Measurements from ENCODE around the gene LRRC56.

The LRRC56 gene

GRCh38 chr11:539971-540481 lies 2.7 kb downstream of the LRRC56 start:
- DNase-seq (ENCODE audit: low read depth): no peak

- DNase-seq (ENCODE audit: low read depth): no peak
Measured at GRCh38 chr11:540583-541432, 3.5 kb downstream of the LRRC56 start.

GRCh38 chr11:541433-541885 lies 4.1 kb downstream of the LRRC56 start:
- no peak for DNase-seq (ENCODE audit: low read depth)

GRCh38 chr11:544817-545166 lies 7.5 kb downstream of the LRRC56 start:
- DNase-seq (ENCODE audit: low read depth): no peak

GRCh38 chr11:545171-545570 lies 7.8 kb downstream of the LRRC56 start:
- no peak for DNase-seq (ENCODE audit: low read depth)

- no peak for DNase-seq (ENCODE audit: low read depth)
Measured at GRCh38 chr11:548700-549603, 11.6 kb downstream of the LRRC56 start.

- no peak for DNase-seq (ENCODE audit: low read depth)
Measured at GRCh38 chr11:550021-550745, 12.9 kb downstream of the LRRC56 start.

GRCh38 chr11:550746-551085 lies 13.4 kb downstream of the LRRC56 start:
- DNase-seq (ENCODE audit: low read depth): no peak

GRCh38 chr11:551131-551530 lies 13.8 kb downstream of the LRRC56 start:
- DNase-seq (ENCODE audit: low read depth): no peak

GRCh38 chr11:551596-551995 lies 14.3 kb downstream of the LRRC56 start:
- DNase-seq (ENCODE audit: low read depth): no peak

GRCh38 chr11:553083-553987 lies 16.0 kb downstream of the LRRC56 start:
- DNase-seq (ENCODE audit: low read depth): no peak

GRCh38 chr11:553988-554340 lies 16.6 kb downstream of the LRRC56 start:
- no peak for DNase-seq (ENCODE audit: low read depth)

GRCh38 chr11:554428-555226 lies 17.3 kb downstream of the LRRC56 start:
- DNase-seq (ENCODE audit: low read depth): peak; percentile 72

GRCh38 chr11:555227-555779 lies 18.0 kb downstream of the LRRC56 start:
- DNase-seq (ENCODE audit: low read depth): no peak

- no peak for DNase-seq (ENCODE audit: low read depth)
Measured at GRCh38 chr11:555780-556661, 18.7 kb downstream of the LRRC56 start.

- DNase-seq (ENCODE audit: low read depth): no peak
Measured at GRCh38 chr11:556662-557256, 19.4 kb downstream of the LRRC56 start.

- no peak for DNase-seq (ENCODE audit: low read depth)
Measured at GRCh38 chr11:557328-558132, 20.2 kb downstream of the LRRC56 start.

GRCh38 chr11:558503-558902 lies 21.2 kb downstream of the LRRC56 start:
- no peak for DNase-seq (ENCODE audit: low read depth)

All from T follicular helper cell (primary cell).